GM18519 (cell line): ENCODE data around the gene TAF5L.
A peak's percentile ranks its signal among the peaks of the same experiment; 100 is the strongest.

Source experiments
- ATAC-seq: cut with Tn5 transposase; IDR thresholded peaks from one replicate; pipeline ENCODE4 v1.9.1; 2021; ENCODE audit warnings: mild to moderate bottlenecking, moderate library complexity; ENCODE audit not compliant: unreplicated experiment, low FRiP score

TAF5L gene

GRCh38 chr1:229625915-229626831 lies at the start of gene TAF5L, which contains the start of gene URB2:
Gene TAF5L, minus strand, starts transcription at chr1:229626122. Its CDS starts 11,640 bp downstream, at chr1:229614482.
Gene URB2, plus strand, starts transcription at chr1:229626247. Its CDS starts 1,387 bp downstream, at chr1:229627634.
- peak; percentile 85 for ATAC-seq

- no peak for ATAC-seq
Observed at GRCh38 chr1:229675396-229675795, 49.5 kb upstream of the TAF5L start.

- ATAC-seq = no peak
Observed at GRCh38 chr1:229674042-229674441, 48.1 kb upstream of the TAF5L start.

- ATAC-seq = no peak
Observed at GRCh38 chr1:229672246-229672645, 46.3 kb upstream of the TAF5L start.

GRCh38 chr1:229671310-229671709 lies 45.4 kb upstream of the TAF5L start:
- ATAC-seq = no peak

DNA sequence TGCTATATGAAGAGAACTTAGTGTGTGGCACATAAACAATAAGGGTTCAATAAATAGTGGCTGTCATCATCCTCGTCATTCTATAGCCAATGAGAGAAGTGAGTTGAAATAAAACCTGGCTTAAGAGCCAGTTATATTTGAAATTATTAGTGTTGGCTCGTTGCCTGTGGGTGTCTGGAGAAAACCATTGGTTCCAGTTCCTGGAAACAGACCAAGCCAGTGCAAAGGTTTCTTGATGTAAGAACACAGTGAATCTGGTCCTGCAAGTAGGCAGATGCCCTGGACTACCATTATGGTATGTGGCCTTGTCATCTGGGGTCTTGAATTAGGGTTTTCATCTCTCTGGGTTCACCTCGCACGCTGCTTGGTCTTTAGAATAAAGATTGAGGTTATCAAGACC lies 43.4 kb upstream of the TAF5L start:
- ATAC-seq = no peak

GRCh38 chr1:229666585-229666984 lies 40.7 kb upstream of the TAF5L start:
- no peak for ATAC-seq

DNA sequence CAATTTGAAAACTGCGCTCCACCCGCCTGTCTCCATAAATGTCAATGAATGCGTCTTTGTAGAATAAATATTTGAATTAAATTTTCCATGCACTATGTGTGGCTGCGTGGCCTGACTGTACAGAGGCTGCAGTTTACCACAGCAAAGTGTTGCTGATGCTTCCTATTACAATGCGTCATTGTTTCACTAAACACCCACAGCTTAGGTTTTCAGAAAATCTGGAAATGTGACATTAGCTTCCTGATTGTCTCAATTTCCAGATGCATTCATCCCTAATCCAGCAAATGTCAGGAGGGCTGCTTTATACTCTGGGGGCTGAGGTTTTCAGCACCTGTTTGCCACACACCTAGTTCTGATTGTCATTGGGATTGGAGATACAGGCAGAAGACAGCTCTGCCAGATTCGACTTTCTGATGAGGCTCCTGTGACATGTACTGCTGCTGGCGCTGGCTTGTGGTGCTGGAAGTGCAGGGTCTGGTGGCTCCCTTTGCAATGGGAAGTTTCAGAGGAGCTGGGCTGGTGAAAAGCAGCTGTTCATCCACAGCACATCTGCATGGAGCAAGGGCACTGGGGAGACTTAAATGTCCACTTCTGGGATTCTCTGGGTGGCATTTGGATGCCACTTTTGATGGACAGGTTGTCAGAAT lies 40.1 kb upstream of the TAF5L start:
- no peak for ATAC-seq

- ATAC-seq = no peak
Observed at GRCh38 chr1:229664133-229664689, 38.3 kb upstream of the TAF5L start.

DNA sequence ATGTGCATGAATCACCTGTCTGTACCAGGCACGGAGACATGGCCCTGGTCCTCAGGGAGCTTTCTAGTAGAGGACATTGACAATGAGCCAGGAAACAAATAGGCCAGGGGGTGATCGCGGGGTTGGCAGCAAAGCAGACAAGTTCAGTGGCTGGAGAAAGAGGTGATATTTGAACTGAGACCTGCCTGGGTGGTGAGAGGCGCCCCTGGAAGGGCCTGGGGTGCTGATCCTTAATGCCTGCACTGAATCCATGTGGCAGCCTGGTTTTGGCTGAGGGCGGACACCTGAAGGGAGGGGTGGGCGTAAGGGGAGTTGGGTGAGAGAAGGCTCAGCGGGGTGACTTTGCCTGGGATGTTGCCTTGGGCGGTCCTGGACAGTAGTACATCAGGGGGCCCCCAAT lies 36.0 kb upstream of the TAF5L start:
- no peak for ATAC-seq

DNA sequence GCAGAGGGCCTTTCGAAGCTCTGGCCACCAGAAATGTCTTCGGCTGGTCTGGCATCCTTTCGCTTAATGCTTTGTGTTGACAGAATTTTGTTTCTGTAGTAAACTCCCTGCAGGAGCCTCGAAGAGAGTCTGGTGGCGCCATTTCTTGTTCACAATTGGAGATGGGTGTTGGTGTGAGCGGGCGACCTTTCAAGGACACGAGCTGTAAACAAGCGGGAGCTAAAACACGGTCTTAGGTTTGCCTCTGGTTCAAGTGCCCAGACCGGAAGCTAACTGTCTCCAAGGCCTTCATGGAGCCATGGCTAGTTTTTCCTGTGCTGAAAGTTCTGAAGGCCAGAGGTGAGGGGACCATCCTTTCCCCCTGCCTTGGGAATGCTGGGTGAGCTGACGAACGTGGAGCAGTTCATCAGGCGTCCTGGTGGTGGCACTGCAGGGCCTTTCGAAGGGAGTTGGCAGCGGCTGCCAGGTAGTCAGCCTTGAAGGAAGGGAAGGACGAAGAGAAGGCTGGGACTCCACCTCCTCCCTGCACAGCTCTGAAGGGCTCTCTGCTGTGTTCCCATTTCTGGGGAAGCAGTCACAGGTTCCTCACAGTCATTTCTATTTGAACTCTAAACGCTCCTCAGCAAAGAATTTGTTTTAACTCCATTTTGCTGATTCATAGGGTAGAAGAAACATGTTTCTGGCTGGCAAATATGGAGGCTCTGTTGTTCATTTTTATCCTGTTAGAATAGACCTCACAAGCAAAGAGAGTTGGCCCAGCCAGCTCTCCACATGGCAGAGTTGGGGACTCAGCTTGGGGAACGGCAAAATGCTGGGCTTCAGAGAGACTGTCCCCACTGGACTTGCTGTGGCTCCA lies 35.3 kb upstream of the TAF5L start:
- peak; percentile 62 for ATAC-seq

- no peak for ATAC-seq
Observed at GRCh38 chr1:229657993-229658755, 32.3 kb upstream of the TAF5L start.

DNA sequence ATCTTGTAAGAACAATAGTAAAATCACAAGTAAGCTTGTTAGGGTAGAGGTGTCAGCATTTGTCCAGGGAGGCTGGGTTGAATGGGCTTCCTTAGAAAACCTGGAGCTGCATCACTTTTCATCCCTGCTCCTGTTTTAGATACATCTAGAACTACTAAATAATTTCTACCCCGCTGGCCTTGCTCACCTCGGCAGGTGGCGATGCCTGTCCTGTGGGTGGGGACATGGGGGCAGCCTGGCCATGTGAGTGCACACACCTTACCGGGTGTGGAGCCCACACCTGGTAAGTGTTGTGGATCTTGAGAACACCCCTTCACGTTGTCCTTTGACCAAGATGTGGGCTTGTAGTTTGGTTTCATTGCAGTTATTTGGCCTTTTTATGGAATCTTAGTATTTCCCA lies 29.9 kb upstream of the TAF5L start:
- ATAC-seq = no peak

- ATAC-seq = no peak
Observed at GRCh38 chr1:229653420-229653819, 27.5 kb upstream of the TAF5L start.

DNA sequence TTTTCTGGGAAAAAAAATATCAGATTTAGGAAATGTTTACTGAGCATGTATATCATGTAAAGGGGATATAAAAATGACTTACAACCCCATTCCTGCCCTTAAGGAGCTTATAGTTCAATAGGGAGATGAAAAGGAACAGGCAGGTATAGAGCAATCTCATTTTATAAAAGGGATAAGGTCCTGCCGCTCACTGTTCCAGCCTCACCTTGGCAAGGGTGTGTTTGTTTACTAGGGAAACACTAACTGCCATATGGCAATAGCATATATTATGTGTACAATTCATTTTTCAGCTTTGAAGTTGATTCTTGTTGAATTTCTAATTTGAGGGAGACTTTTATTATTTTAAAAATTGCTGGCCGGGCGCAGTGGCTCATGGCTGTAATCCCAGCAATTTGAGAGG lies 25.6 kb upstream of the TAF5L start:
- no peak for ATAC-seq

DNA sequence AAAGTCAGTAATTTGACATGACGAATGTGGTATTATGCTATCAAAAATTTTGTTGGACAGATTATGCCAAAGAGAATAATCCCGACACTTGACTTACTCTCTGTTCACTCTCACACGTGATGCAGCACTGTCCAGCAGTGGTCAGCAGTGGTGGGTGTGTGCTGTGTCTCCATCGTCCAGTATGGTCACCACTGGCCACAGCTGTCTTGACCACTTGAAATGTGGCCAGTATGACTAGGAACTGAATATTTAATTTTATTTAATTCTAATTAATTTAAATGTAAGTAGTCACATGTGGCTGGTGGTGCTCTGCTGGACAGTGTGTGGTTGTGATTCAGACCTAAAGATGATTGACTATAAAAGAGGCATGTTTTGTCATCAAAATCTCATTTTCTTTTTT lies 24.1 kb upstream of the TAF5L start:
- no peak for ATAC-seq

- no peak for ATAC-seq
Observed at GRCh38 chr1:229648406-229648805, 22.5 kb upstream of the TAF5L start.

- ATAC-seq = no peak
Observed at GRCh38 chr1:229645324-229645993, 19.5 kb upstream of the TAF5L start.
